ENCODE results near the gene ASCC3.

DNA sequence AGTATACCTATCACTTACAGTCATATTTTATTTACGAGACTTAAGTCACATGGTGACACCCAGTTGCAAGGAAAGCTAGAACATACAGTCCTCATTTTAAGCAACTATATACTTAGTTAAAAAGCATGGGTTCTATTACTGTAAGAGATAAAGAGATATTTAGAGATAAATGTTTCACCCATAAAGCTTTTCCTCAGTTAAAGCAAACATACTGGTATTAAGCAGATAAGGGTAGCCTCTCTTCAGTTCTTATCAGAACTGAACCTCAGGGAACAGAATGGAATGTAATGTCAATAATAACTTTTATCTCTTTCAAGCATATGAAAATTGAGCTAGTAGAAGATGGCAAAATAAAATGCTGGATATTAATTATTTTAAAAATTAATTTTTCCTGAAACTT, 9.9 kb upstream of the ASCC3 start:
- no peak for TF ChIP-seq GATA3 (IDR thresholded peaks at IDR 0.05; ENCODE audit: low read depth, low read length)
- no peak for TF ChIP-seq GATA2 (IDR thresholded peaks at IDR 0.05; ENCODE audit: low read depth, low read length)

All from SH-SY5Y (cell line).